NCI-H82 (cell line): ENCODE results near the gene BCCIP.

Source experiments
- DNase-seq: peaks from one replicate; lab custom pipeline; 2025; lab: John Stamatoyannopoulos, UW

BCCIP gene

GRCh38 chr10:125844751-125845221 lies 21.4 kb downstream of the BCCIP start:
- no peak for DNase-seq

GRCh38 chr10:125845617-125846016 lies 22.3 kb downstream of the BCCIP start:
- no peak for DNase-seq

- no peak for DNase-seq
Observed at GRCh38 chr10:125846894-125847293, 23.5 kb downstream of the BCCIP start.

GRCh38 chr10:125848371-125848770 lies 25.0 kb downstream of the BCCIP start:
- DNase-seq: no peak

- DNase-seq: no peak
Observed at GRCh38 chr10:125848857-125849256, 25.5 kb downstream of the BCCIP start.

GRCh38 chr10:125849448-125849847 lies 26.1 kb downstream of the BCCIP start:
- no peak for DNase-seq

- DNase-seq: no peak
Observed at GRCh38 chr10:125850766-125851731, 27.7 kb downstream of the BCCIP start.

GRCh38 chr10:125852487-125852886 lies 29.1 kb downstream of the BCCIP start:
- DNase-seq: no peak

- DNase-seq: no peak
Observed at GRCh38 chr10:125857185-125857760, 33.9 kb downstream of the BCCIP start.

- DNase-seq: no peak
Observed at GRCh38 chr10:125859128-125859817, 35.9 kb downstream of the BCCIP start.

- DNase-seq: no peak
Observed at GRCh38 chr10:125865120-125865519, 41.8 kb downstream of the BCCIP start.

- DNase-seq: no peak
Observed at GRCh38 chr10:125866421-125867029, 43.2 kb downstream of the BCCIP start.

- peak; percentile 51 for DNase-seq
Observed at GRCh38 chr10:125868372-125868975, 45.1 kb downstream of the BCCIP start.

- DNase-seq: no peak
Observed at GRCh38 chr10:125871338-125871737, 48.0 kb downstream of the BCCIP start.

GRCh38 chr10:125878957-125879835 lies 55.9 kb downstream of the BCCIP start:
- DNase-seq: no peak

- DNase-seq: peak; percentile 38
Observed at GRCh38 chr10:125880719-125881118, 57.4 kb downstream of the BCCIP start.

- DNase-seq: peak; percentile 83
Observed at GRCh38 chr10:125881192-125881591, 57.8 kb downstream of the BCCIP start, which contains the start of gene DHX32. Gene DHX32, minus strand, starts transcription at chr10:125881292. Its CDS starts 468 bp downstream, at chr10:125880824.

- no peak for DNase-seq
Observed at GRCh38 chr10:125882596-125882995, 59.2 kb downstream of the BCCIP start.

GRCh38 chr10:125883211-125883610 lies 59.9 kb downstream of the BCCIP start:
- no peak for DNase-seq
